Colonic mucosa (tissue), 4 donors: ENCODE data around the gene CHSY3. TPM values are rescaled to one million over a fixed set of nuclear protein-coding genes. Genes with fewer than 3 reads are reported as not detected.
"Not testable (repeated sequence)": the region's sequence is repeated elsewhere in the genome, so short reads cannot be mapped to it uniquely, and the experiment has no call there.

ENCODE experiments used
- DNase-seq: peaks from one replicate; pipeline ENCODE4 v3.0.0-alpha.2; 2020
- H3K27ac ChIP-seq: fragments of 200-600 bp; one replicate; pipeline ENCODE4 v1.8.0; 2021
- H3K27me3 ChIP-seq: fragments of 200-600 bp; one replicate; pipeline ENCODE4 v1.8.0; 2021
- H3K36me3 ChIP-seq: fragments of 200-600 bp; one replicate; pipeline ENCODE4 v1.8.0; 2021
- H3K4me1 ChIP-seq: fragments of 200-600 bp; one replicate; pipeline ENCODE4 v1.8.0; 2021; ENCODE audit warnings: mild to moderate bottlenecking
- H3K4me3 ChIP-seq: fragments of 200-600 bp; one replicate; pipeline ENCODE4 v1.8.0; 2021
- H3K9ac ChIP-seq, 2 donors: one replicate each; pipeline ENCODE4 v1.7.0; 2013; ENCODE audit warnings: control low read depth in 2 of 2, low read depth in 2 of 2, low read length in 2 of 2
- H3K9me3 ChIP-seq: fragments of 200-600 bp; one replicate; pipeline ENCODE4 v1.8.0; 2021
- intact Hi-C: fragments of 100-400 bp; cut with DNase I; formaldehyde crosslinking; loops from one replicate; pipeline ENCODE4 v1.14.1; 2022
- total RNA-seq, 2 donors: library from RNA; stranded (reverse); fragmentation: NEBNext Ultra II Directional in 1 of 2; extraction: Animal tissue kit (Norgen Biotek cat#: 25700) in 1 of 2; gene quantifications; one replicate each; pipeline ENCODE4 v1.2.1, GENCODE V29; 2021
- TF ChIP-seq, protein P1 (sequence below): fragments of 200-600 bp; IDR thresholded peaks from one replicate; pipeline ENCODE4 v1.8.0; 2022; ENCODE audit warnings: antibody characterized with exemption, mild to moderate bottlenecking
- donor health status: healthy.
- donor health status: DM: no; HTN: no; CAD: no.
- donor health status: DM: no; HTN: no; CAD: no.

The CHSY3 gene
- total RNA-seq, 2 donors from 2014 or later: 0.42 to 0.99 TPM

DNA sequence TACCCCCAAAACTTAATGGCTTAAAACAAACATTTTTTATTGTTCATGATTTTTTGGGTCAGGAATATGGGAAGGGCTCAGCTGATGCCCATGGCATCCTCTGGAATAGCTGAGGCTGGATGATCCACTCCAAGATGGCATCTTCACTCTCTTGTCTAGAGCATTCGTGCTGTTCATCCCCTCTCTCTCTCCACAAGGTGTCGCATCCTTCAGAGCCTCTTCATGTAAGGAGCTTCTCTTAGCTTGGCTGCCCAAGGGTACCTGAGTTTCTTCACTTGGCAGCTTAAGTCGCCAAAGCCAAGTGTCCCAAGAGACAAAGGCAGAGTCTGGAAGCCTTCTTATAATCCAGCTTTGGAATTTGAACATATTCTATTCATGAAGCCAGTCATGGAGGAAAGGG is 294.7 kb downstream of the CHSY3 start:
- no peaks in the 10 kb centered on the region for H3K9me3 ChIP-seq
- H3K27ac ChIP-seq: no peak overlapping the region
- no peaks in the 10 kb centered on the region for H3K36me3 ChIP-seq
- H3K4me1 ChIP-seq: no peaks in the 10 kb centered on the region
- TF ChIP-seq, protein P1, sequence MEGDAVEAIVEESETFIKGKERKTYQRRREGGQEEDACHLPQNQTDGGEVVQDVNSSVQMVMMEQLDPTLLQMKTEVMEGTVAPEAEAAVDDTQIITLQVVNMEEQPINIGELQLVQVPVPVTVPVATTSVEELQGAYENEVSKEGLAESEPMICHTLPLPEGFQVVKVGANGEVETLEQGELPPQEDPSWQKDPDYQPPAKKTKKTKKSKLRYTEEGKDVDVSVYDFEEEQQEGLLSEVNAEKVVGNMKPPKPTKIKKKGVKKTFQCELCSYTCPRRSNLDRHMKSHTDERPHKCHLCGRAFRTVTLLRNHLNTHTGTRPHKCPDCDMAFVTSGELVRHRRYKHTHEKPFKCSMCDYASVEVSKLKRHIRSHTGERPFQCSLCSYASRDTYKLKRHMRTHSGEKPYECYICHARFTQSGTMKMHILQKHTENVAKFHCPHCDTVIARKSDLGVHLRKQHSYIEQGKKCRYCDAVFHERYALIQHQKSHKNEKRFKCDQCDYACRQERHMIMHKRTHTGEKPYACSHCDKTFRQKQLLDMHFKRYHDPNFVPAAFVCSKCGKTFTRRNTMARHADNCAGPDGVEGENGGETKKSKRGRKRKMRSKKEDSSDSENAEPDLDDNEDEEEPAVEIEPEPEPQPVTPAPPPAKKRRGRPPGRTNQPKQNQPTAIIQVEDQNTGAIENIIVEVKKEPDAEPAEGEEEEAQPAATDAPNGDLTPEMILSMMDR: no peak
- no peaks in the 10 kb centered on the region for H3K27me3 ChIP-seq
- H3K9ac ChIP-seq: no peak overlapping the region
- intact Hi-C loops: no loop called here
- no peak for DNase-seq
- no peak overlapping the region for H3K4me3 ChIP-seq

DNA sequence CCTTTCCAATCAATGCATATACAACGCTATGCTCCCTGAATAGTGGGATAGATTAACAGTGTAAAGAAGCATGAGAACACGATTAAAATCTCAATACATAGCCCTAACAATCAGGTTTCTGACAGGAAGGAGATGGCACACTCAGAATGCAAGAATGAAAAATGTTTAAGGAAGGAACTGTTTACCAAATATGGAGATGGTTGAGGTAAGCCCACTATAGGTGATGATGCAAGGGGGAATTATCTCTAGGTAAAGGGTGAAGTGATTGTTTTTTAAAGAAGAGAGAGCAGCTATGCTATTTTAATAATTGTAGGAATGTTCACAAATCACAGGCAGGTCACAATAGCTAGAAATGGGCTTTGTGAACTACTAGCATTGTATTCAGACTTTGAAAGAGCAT is 302.4 kb downstream of the CHSY3 start:
- no peak overlapping the region for H3K4me3 ChIP-seq
- no peaks in the 10 kb centered on the region for H3K27me3 ChIP-seq
- TF ChIP-seq, protein P1: no peak
- no peak overlapping the region for H3K9ac ChIP-seq
- no peaks in the 10 kb centered on the region for H3K36me3 ChIP-seq
- H3K4me1 ChIP-seq: no peaks in the 10 kb centered on the region
- DNase-seq: no peak
- no peak overlapping the region for H3K27ac ChIP-seq
- H3K9me3 ChIP-seq: no peaks in the 10 kb centered on the region
- intact Hi-C loops: no loop called here

DNA sequence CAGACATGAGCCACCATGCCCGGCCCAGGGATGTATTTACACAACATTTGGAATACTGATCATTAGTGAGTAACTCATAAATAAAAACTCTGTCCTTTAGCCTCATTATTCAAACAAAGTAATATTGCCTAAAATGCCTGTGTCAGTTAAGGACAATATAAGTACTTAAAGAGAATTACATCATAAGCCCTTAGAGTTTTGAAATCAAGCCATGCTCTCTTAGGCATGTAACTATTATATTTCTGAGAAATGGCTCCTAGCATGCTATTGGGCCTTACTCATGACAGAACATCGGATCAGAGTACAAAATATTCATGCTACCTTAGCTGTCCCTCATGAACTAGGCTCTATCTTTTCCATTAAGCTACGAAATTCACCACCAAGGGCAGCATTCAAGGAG is 309.3 kb downstream of the CHSY3 start:
- no peak overlapping the region for H3K4me3 ChIP-seq
- H3K9me3 ChIP-seq: no peaks in the 10 kb centered on the region
- intact Hi-C loops: no loop called here
- no peak overlapping the region for H3K27ac ChIP-seq
- H3K9ac ChIP-seq: no peak overlapping the region
- no peaks in the 10 kb centered on the region for H3K4me1 ChIP-seq
- no peak for DNase-seq
- no peaks in the 10 kb centered on the region for H3K36me3 ChIP-seq
- TF ChIP-seq, protein P1: no peak
- no peaks in the 10 kb centered on the region for H3K27me3 ChIP-seq

DNA sequence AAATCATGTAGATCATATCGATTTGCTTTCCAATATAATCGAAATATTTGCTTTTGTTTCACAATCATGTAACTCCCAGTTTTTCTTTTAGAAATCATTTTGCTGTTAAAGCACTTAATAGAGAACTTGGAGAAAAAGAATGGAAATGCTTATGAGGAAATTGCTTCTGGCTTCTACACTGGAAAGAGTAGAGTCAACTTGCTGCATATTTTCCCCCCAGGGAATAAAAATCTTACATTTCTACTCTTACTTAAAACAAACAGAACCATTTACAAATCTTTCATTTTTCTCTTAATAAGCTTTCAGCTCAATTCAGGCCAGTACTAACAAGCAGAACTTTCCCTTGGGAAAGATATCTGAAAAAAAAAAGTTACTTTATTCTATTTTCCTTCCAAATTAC is 312.0 kb downstream of the CHSY3 start:
- no peaks in the 10 kb centered on the region for H3K27me3 ChIP-seq
- H3K36me3 ChIP-seq: no peaks in the 10 kb centered on the region
- H3K27ac ChIP-seq: no peak overlapping the region
- no peaks in the 10 kb centered on the region for H3K4me1 ChIP-seq
- intact Hi-C loops: no loop called here
- TF ChIP-seq, protein P1: no peak
- no peak overlapping the region for H3K4me3 ChIP-seq
- no peak overlapping the region for H3K9ac ChIP-seq
- DNase-seq: no peak
- H3K9me3 ChIP-seq: no peaks in the 10 kb centered on the region

DNA sequence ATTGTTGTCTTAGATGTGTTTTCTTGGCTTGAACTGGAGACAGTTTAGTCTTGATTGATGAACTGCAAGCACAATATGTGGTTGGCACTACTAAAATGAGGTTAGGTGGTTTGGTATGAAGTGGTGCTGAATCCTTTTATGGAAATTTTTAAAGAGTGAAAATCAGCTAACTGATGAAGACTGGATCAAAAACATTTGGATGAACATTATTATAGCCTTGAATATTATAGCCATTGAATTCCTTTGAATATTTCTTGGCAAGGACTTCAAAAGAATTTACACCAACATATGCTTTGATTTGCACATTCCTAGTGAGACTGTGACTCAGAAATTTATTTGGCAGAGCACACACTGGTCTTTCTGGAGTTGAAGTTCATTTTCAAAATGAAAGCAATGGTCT is 318.3 kb downstream of the CHSY3 start:
- intact Hi-C loops: no loop called here

DNA sequence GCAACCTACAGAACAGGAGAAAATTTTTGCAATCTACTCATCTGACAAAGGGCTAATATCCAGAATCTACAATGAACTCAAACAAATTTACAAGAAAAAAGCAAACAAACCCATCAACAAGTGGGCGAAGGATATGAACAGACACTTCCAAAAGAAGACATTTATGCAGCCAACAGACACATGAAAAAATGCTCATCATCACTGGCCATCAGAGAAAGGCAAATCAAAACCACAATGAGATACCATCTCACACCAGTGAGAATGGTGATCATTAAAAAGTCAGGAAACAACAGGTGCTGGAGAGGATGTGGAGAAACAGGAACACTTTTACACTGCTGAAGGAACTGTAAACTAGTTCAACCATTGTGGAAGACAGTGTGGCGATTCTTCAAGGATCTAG is 322.3 kb downstream of the CHSY3 start:
- H3K27me3 ChIP-seq, H3K9ac ChIP-seq, DNase-seq, H3K27ac ChIP-seq, H3K4me1 ChIP-seq, H3K4me3 ChIP-seq, H3K36me3 ChIP-seq, H3K9me3 ChIP-seq, intact Hi-C loops: not testable (repeated sequence)

More for the DNA sequence above, 318.3 kb downstream of the CHSY3 start:
- Histone ChIP-seq H3K4me3 (no peak overlapping the region), H3K9me3 (no peaks in the 10 kb centered on the region), H3K27me3 (no peaks in the 10 kb centered on the region), H3K4me1 (no peaks in the 10 kb centered on the region), H3K36me3 (no peaks in the 10 kb centered on the region), H3K27ac (no peak overlapping the region), H3K9ac (no peak overlapping the region)
- no peak for DNase-seq
- TF ChIP-seq, protein P1: no peak
